Measurements from ENCODE around the gene GPHN. TPM values are rescaled to one million over a fixed set of nuclear protein-coding genes. Genes with fewer than 3 reads are reported as not detected.

The GPHN gene
- total and polyA plus RNA-seq, 2 of the 8 experiments (the other 6 are each of a cell fraction or from before 2014, with no cell fraction given): 6.0 to 16.0 TPM

GRCh38 chr14:67140556-67140955 is 632.6 kb downstream of the GPHN start (continued):
- TF ChIP-seq RFX5 (IDR thresholded peaks at IDR 0.05; ENCODE audit: borderline replicate concordance, low read depth, low read length) (no peak), KDM4A (IDR thresholded peaks at IDR 0.05; ENCODE audit: low read depth, low read length, severe bottlenecking) (no peak), CBX5 (IDR thresholded peaks at IDR 0.05; ENCODE audit: low read depth, low read length) (no peak), CHD7 (IDR thresholded peaks at IDR 0.05; ENCODE audit: insufficient replicate concordance, low read length) (no peak), SRF (IDR thresholded peaks at IDR 0.05; ENCODE audit: low read depth, low read length) (no peak)

All from H1 (cell line).